Omental fat pad (tissue), 4 donors: ENCODE results near the gene KBTBD12. TPM values are rescaled to one million over a fixed set of nuclear protein-coding genes. Genes with fewer than 3 reads are reported as not detected.

Source experiments
- ATAC-seq: fragments of 150-250 bp; one replicate; pipeline ENCODE4 v1.9.1; 2016; ENCODE audit warnings: mild to moderate bottlenecking, moderate library complexity; ENCODE audit not compliant: low FRiP score
- DNase-seq: peaks from one replicate; pipeline ENCODE4 v3.0.0-alpha.2; 2019; ENCODE audit warnings: low spot score
- total RNA-seq, 4 donors: library from RNA; depleted of rRNA; stranded (reverse); fragments of >200 nt; gene quantifications; one replicate each; pipeline ENCODE4 v1.1.0, GENCODE V29; 2016
- TF ChIP-seq, protein P1 (sequence below), 3 donors: fragments of 450-650 bp; IDR thresholded peaks; one replicate each; pipeline ENCODE4 v1.5.1; 2016 to 2017; ENCODE audit warnings: antibody characterized with exemption in 3 of 3, mild to moderate bottlenecking in 3 of 3, moderate library complexity in 2 of 3

The KBTBD12 gene
- total RNA-seq, 4 donors from 2014 or later, result 0.48 to 1.9 (median 0.60) TPM

DNA sequence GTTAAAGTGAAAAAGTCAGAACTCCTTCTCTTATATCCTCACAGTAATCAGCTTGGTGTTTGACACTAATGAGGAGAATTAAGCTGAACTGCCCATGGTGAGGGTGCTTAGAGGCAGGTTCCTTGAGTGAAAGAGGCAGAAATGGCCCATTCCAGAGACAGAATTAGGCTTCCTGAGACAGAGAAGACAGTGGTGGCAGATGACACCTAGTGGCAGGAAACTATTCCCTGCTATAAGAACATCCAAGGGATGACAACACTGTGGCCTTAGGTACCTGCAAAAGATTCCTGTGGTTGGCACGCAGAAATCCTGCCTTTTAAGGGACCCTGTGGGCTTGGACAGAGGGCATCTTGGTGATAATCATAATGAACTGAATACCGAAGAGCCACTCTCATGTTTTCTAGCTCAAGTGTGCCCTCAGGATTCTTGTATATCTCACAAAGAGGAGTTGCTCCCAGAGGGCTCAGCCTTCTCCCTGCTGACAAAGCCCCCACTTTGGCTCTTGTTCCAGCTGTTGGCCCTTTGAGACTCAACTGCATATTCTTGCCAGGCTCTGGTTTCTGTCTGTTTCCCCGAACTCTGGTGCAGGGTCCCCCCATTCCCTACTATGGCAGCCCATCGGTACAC, 56.0 kb downstream of the KBTBD12 start:
- DNase-seq (no peak), ATAC-seq (no peak)
- TF ChIP-seq, protein P1, sequence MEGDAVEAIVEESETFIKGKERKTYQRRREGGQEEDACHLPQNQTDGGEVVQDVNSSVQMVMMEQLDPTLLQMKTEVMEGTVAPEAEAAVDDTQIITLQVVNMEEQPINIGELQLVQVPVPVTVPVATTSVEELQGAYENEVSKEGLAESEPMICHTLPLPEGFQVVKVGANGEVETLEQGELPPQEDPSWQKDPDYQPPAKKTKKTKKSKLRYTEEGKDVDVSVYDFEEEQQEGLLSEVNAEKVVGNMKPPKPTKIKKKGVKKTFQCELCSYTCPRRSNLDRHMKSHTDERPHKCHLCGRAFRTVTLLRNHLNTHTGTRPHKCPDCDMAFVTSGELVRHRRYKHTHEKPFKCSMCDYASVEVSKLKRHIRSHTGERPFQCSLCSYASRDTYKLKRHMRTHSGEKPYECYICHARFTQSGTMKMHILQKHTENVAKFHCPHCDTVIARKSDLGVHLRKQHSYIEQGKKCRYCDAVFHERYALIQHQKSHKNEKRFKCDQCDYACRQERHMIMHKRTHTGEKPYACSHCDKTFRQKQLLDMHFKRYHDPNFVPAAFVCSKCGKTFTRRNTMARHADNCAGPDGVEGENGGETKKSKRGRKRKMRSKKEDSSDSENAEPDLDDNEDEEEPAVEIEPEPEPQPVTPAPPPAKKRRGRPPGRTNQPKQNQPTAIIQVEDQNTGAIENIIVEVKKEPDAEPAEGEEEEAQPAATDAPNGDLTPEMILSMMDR (IDR thresholded peaks at IDR 0.05), result no peak

DNA sequence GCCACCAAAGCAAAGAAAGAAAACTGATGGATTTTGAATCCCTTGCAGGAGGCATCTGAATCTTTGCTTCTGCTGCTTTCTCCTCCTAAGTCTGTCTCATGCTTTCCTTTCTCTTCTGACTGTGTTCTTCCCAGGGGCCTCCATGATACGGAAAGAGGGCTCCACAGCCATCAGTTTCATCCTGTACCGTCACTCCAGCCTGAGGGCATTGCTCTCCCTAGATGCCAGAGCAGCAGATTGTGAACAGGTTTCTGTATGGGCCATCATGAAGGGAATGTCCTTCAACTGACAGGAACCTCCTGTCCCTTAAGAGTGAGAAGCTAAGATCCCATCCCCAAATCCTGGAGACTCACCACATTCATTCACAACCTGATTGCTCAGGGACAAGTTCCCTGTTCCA, 59.2 kb downstream of the KBTBD12 start:
- ATAC-seq (no peak), DNase-seq (no peak)
- TF ChIP-seq, protein P1 (IDR thresholded peaks at IDR 0.05), result no peak

DNA sequence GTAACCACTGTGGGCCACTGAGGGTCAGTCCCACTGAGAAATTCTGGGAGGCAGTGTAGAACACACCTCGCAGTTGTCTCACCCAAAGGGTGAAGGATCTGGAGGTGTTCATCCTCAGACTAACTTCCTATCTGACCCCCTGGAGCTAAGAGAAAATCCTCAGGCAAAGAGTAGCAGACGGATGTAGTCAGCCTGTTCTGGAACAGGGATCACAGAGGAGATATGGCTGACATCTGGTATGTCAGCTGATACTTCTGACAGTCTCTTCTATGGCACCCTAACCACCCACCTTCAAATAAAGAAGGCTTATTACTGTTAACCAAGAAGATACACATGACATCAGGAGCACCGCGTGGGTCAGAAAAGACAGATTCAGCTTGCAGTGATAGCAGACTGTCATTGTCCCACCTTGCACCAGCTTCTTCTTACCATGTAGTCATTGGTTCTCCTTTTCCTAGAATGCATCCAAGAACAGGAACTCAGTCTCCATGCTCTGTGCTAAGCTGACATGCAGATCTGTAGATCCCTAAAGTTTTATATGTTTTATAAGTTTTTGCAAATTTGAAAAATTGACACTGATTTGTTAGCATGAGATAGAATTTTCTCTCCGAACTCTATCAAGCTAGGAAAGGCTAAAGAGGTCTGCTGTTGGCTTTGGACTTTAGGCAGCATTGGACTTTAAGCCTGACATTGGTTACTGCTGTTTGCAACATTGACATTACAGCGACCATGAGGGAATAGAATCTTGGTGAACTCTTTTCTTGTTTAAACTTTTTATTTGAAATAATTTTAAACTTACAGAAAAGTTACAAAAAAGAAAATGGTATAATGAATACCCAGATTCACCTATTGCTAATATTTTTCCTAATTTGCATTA, 60.4 kb downstream of the KBTBD12 start:
- ATAC-seq (no peak), DNase-seq (no peak)
- TF ChIP-seq, protein P1 (IDR thresholded peaks at IDR 0.05), result no peak

DNA sequence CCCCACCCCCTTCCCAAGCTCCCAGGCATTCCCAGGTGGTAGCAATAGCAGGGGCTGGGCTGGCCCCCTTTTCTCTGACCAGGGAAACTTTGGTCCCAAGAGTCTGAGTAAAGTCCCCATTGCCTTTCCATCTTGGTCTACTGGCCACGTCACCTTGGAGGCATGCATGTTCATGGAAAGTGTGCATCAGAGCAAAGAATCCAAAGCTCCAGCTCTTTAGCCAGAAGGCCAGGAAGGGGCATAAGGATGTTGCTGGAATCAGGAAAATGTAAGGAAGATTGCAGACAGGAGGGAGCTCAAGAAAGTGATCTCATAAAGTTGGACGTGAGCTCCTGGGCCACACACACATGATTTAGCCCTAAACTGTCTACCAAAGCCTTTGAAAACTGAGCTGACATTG, 63.6 kb downstream of the KBTBD12 start:
- DNase-seq, result no peak
- ATAC-seq, result no peak
- TF ChIP-seq, protein P1 (IDR thresholded peaks at IDR 0.05), result no peak

DNA sequence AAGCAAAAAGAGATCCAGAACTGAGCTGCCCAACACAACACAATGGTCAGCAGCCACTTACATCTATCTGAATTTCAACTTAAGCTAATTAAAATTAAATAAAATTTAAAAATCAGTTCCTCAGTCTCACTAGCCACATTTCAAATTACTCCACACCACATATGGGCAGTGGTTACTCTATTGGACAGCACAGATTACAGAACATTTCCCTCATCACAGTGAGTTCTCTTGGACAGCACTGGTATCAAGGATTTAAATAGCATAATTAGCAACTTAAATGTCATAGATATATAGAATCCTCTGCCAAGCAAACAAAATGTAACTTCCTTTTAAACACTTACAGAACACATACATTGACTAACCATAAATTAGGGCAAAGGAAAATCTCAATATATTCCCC, 64.4 kb downstream of the KBTBD12 start:
- DNase-seq (no peak), ATAC-seq (no peak)
- TF ChIP-seq, protein P1 (IDR thresholded peaks at IDR 0.05), result no peak

DNA sequence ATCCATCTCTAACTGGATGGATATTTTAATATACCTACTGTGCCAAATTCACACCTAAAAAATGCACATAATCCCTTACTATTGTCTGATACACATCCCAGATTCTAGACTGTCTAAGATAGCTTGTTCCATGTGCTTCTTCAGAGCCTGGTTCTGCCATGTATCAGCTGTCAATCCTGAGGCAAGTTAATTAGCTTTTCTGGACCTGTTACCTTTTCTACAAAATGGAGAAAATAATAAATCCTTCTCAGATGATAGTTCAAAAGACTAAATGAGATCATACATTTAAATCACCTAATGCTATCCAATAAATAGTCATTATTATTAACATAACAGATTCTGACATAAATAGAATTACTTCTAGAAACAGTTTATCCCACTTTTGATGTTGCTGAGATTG, 66.1 kb downstream of the KBTBD12 start:
- DNase-seq (no peak), ATAC-seq (no peak)
- TF ChIP-seq, protein P1 (IDR thresholded peaks at IDR 0.05), result no peak
